ENCODE measurements around the gene P2RX2. TPM values are rescaled to one million over a fixed set of nuclear protein-coding genes. Genes with fewer than 3 reads are reported as not detected.

Gene P2RX2
- total and polyA plus RNA-seq, 8 donors, result 0.19 to 0.78 TPM; not detected in 6

- H3K27me3 ChIP-seq, result no peaks in the 10 kb centered on the region
- no peak overlapping the region for H3K27ac ChIP-seq
- TF ChIP-seq POLR2A (IDR thresholded peaks at IDR 0.05) (no peak), POLR2AphosphoS5 (IDR thresholded peaks at IDR 0.05) (no peak), CTCF (IDR thresholded peaks at IDR 0.05) (no peak), EP300 (IDR thresholded peaks at IDR 0.05) (no peak)
- intact Hi-C loops (cut with DNase I; ENCODE audit: low total_unique reads), result no loop called here
- DNase-seq, result no peak
- no peak overlapping the region for H3K4me3 ChIP-seq
- no peaks in the 10 kb centered on the region for H3K9me3 ChIP-seq
- 89 to 95% (median 91%) methylated on average over 17 of the region's 17 CpGs for WGBS, 5 donors
- H3K4me1 ChIP-seq, result no peaks in the 10 kb centered on the region
- peaks cover 58 to 98% (median 98%) of the 10 kb centered on the region in 4 donors for H3K36me3 ChIP-seq
Measured at GRCh38 chr12:132669166-132669879, 50.7 kb downstream of the P2RX2 start.

Small RNA genes within 50 kb of the gene (small RNA-seq; reads per million reads assigned to genes)
- gene MIR6763, result 0 to 0.15 (median 0) reads per million in 4 donors

Other genes starting within 250 kb of the P2RX2 start
- gene FBRSL1, start 128.6 kb upstream of the P2RX2 start, total RNA-seq, result 100 to 1,000 TPM in 1 of 5 donors, 10 to 100 TPM in 2, 1 to 10 TPM in 2; 5.3 to 110 (median 51.1) TPM
- gene FBRSL1, start 128.6 kb upstream of the P2RX2 start, polyA plus RNA-seq, result 10 to 100 TPM; 13.3 to 17.6 (median 13.7) TPM
- gene LRCOL1, start 8.2 kb upstream of the P2RX2 start, total RNA-seq, result not detected
- under 1 TPM in 1 of 3 donors, not detected in 2; 0.60 TPM for gene LRCOL1, start 8.2 kb upstream of the P2RX2 start, polyA plus RNA-seq
- gene POLE, start 68.6 kb downstream of the P2RX2 start, total RNA-seq, result 100 to 1,000 TPM in 1 of 5 donors, 10 to 100 TPM in 4; 40.8 to 144 (median 72.2) TPM
- gene POLE, start 68.6 kb downstream of the P2RX2 start, polyA plus RNA-seq, result 10 to 100 TPM; 12.7 to 27.9 (median 13.8) TPM
- 100 to 1,000 TPM in 2 of 5 donors, 10 to 100 TPM in 3; 29.9 to 274 (median 89.7) TPM for gene PXMP2, start 68.8 kb downstream of the P2RX2 start, total RNA-seq
- 10 to 100 TPM; 40.7 to 97.3 (median 90.5) TPM for gene PXMP2, start 68.8 kb downstream of the P2RX2 start, polyA plus RNA-seq
- gene PGAM5, start 92.1 kb downstream of the P2RX2 start, total RNA-seq, result 10 to 100 TPM in 3 of 5 donors, 1 to 10 TPM in 2; 1.8 to 49.8 (median 16.8) TPM
- 10 to 100 TPM; 13.0 to 17.6 (median 14.1) TPM for gene PGAM5, start 92.1 kb downstream of the P2RX2 start, polyA plus RNA-seq
- gene ANKLE2, start 143.1 kb downstream of the P2RX2 start, total RNA-seq, result 10 to 100 TPM; 26.3 to 75.9 (median 73.4) TPM
- 10 to 100 TPM in 2 of 3 donors, 1 to 10 TPM in 1; 8.1 to 26.8 (median 10.7) TPM for gene ANKLE2, start 143.1 kb downstream of the P2RX2 start, polyA plus RNA-seq
- 100 to 1,000 TPM in 2 of 5 donors, 10 to 100 TPM in 3; 53.7 to 204 (median 75.5) TPM for gene GOLGA3, start 210.1 kb downstream of the P2RX2 start, total RNA-seq
- 10 to 100 TPM in 2 of 3 donors, 1 to 10 TPM in 1; 8.8 to 29.2 (median 17.9) TPM for gene GOLGA3, start 210.1 kb downstream of the P2RX2 start, polyA plus RNA-seq